Type B pancreatic cell (in vitro differentiated cells): Measurements from ENCODE around the gene NRAS. TPM values are rescaled to one million over a fixed set of nuclear protein-coding genes. Genes with fewer than 3 reads are reported as not detected.

Source experiments
- DNase-seq: peaks from one replicate; pipeline ENCODE4 v3.0.0; 2021; ENCODE audit warnings: mixed read lengths; ENCODE audit not compliant: unreplicated experiment; ENCODE audit errors: extremely low spot score
- H3K27ac Mint-ChIP-seq: 2 replicates; pipeline ENCODE4 v1.8.0; 2021; ENCODE audit warnings: mild to moderate bottlenecking, mixed read lengths
- H3K27me3 Mint-ChIP-seq: 2 replicates; pipeline ENCODE4 v1.8.0; 2021; ENCODE audit warnings: mixed read lengths
- H3K36me3 Mint-ChIP-seq: 2 replicates; pipeline ENCODE4 v1.8.0; 2021; ENCODE audit warnings: mixed read lengths
- H3K4me1 Mint-ChIP-seq: one replicate; pipeline ENCODE4 v1.8.0; 2021; ENCODE audit warnings: mixed read lengths; ENCODE audit not compliant: unreplicated experiment
- H3K4me3 Mint-ChIP-seq: 2 replicates; pipeline ENCODE4 v1.8.0; 2021; ENCODE audit warnings: mild to moderate bottlenecking, mixed read lengths
- H3K9me3 Mint-ChIP-seq: 2 replicates; pipeline ENCODE4 v1.8.0; 2021; ENCODE audit warnings: mixed read lengths
- total RNA-seq: library from RNA; stranded (reverse); gene quantifications from 2 replicates; pipeline ENCODE4 v1.2.1, GENCODE V29; 2021; ENCODE audit warnings: low replicate concordance
- TF ChIP-seq, protein P1 (sequence below): fragments of 200-600 bp; sonication (generic); conservative IDR thresholded peaks from 2 replicates; pipeline ENCODE4 v1.5.0; 2021; ENCODE audit warnings: antibody characterized with exemption, mild to moderate bottlenecking

Gene NRAS
- total RNA-seq, 1 donor from 2014 or later, result 49.4 TPM

DNA sequence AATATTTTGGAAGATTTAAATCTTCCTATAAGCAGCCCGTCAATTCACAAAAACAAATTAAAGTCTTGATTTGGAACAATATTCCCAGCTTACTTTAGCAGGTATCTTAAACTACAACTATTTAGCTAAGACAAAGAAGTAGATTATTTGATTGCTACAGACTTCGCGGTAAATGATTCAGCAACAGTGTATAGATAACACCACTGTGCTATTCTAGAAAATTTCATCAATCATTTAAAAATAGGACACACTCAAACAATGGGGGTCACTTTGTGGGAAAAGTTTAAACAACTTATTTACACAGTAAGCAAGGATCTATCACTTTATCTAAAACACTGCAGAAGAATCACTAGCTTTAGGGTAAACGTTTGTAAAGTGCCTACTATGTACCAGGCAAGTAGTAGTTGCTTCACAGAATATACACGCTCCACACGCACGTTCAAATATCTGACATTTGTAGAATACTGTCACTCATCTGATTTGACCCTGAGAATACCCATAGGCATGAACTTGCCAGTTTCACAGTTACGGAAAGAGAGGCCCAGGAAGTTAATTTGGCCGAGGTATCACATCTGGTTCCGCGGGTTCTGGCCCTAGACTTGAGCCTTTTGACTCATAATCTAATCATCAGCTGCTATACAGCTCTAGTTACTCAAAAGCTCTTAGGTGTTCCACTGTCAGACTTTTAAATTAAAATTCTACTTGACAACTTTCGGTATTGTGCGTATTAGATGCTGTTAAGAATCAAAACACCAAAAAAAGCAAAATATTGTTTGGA, 47.6 kb downstream of the NRAS start:
- Mint-ChIP-seq H3K4me3 (peak overlapping the region; percentile 98), H3K4me1 (peaks cover 10% of the 10 kb centered on the region), H3K36me3 (no peaks in the 10 kb centered on the region), H3K9me3 (no peaks in the 10 kb centered on the region), H3K27ac (peak overlapping the region; percentile 90), H3K27me3 (peaks cover 38% of the 10 kb centered on the region)
- TF ChIP-seq, protein P1, sequence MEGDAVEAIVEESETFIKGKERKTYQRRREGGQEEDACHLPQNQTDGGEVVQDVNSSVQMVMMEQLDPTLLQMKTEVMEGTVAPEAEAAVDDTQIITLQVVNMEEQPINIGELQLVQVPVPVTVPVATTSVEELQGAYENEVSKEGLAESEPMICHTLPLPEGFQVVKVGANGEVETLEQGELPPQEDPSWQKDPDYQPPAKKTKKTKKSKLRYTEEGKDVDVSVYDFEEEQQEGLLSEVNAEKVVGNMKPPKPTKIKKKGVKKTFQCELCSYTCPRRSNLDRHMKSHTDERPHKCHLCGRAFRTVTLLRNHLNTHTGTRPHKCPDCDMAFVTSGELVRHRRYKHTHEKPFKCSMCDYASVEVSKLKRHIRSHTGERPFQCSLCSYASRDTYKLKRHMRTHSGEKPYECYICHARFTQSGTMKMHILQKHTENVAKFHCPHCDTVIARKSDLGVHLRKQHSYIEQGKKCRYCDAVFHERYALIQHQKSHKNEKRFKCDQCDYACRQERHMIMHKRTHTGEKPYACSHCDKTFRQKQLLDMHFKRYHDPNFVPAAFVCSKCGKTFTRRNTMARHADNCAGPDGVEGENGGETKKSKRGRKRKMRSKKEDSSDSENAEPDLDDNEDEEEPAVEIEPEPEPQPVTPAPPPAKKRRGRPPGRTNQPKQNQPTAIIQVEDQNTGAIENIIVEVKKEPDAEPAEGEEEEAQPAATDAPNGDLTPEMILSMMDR, result no peak
- no peak for DNase-seq

DNA sequence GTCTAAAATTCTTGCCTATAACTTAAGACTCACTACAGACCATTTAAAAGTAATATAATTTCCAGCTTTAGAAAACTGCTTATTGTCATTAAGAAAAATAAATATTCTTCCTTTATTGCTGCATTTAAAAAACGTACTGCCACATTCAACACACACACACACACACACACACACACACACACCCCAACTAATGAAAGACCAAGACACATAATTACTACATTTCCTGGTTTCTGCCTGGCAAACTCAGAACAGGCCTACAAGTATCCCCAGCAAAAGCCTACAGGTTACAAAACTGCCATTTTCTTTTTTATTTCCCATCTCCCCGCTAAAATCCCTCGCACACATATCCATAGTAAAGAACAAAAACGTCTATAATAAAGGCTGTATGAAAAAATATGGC, 48.2 kb downstream of the NRAS start:
- H3K4me3 Mint-ChIP-seq, result peak overlapping the region; percentile 98
- H3K27me3 Mint-ChIP-seq, result peaks cover 33% of the 10 kb centered on the region
- H3K27ac Mint-ChIP-seq, result peak overlapping the region; percentile 90
- TF ChIP-seq, protein P1, result no peak
- H3K9me3 Mint-ChIP-seq, result no peaks in the 10 kb centered on the region
- H3K36me3 Mint-ChIP-seq, result no peaks in the 10 kb centered on the region
- H3K4me1 Mint-ChIP-seq, result peaks cover 10% of the 10 kb centered on the region
- no peak for DNase-seq

DNA sequence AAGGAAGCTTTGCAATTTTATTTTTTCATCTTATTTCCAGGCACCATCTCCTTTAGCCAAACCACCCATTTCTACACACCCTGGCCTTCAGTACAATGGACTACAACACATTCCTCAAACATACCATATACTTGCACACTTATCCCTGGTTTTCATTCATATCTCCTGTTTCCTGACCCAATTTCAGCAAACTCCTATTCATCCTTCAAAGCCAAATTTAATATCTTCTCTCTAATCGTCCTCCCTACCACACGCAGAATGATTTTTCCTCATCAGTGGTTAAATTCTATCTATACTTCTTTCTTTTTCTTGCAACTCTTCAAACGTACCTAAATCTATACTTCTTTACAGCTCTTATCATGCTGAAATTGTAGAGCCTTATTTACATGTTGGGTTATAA, 49.6 kb downstream of the NRAS start:
- Mint-ChIP-seq H3K27me3 (peaks cover 30% of the 10 kb centered on the region), H3K36me3 (no peaks in the 10 kb centered on the region), H3K9me3 (no peaks in the 10 kb centered on the region), H3K4me3 (no peak overlapping the region), H3K27ac (no peak overlapping the region), H3K4me1 (peaks cover 10% of the 10 kb centered on the region)
- TF ChIP-seq, protein P1, result no peak
- DNase-seq, result no peak

DNA sequence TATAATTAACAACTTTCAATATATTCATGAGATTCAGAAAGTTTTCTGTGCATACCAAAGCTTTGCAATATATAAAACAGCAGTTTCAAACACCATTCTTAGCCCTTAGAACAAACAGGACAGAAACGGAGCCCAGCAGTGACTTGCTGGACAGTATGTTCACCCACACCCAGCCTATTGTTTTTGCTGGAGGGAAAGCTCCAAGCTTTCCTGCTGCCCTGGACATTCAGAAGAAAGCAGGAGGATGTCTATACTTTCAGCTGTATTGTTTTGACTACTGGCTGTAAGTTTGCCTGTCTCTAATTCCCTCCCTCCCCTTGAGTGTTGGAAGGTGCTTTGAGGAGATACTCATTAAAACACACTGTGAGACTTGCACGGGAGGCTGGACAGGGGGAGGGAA, 56.3 kb downstream of the NRAS start:
- no peaks in the 10 kb centered on the region for H3K9me3 Mint-ChIP-seq
- DNase-seq, result no peak
- no peaks in the 10 kb centered on the region for H3K4me1 Mint-ChIP-seq
- H3K27me3 Mint-ChIP-seq, result peaks cover 23% of the 10 kb centered on the region
- TF ChIP-seq, protein P1, result no peak
- H3K27ac Mint-ChIP-seq, result no peak overlapping the region
- H3K4me3 Mint-ChIP-seq, result no peak overlapping the region
- no peaks in the 10 kb centered on the region for H3K36me3 Mint-ChIP-seq

Other genes starting within 250 kb of the NRAS start
- gene TRIM33, start 205.6 kb downstream of the NRAS start, total RNA-seq, result 45.8 and 46.6 TPM in 2 replicates
- gene BCAS2, start 135.2 kb downstream of the NRAS start, total RNA-seq, result 42.2 and 45.5 TPM in 2 replicates
- 3.6 and 8.8 TPM in 2 replicates for gene DENND2C, start 46.7 kb downstream of the NRAS start, total RNA-seq
- gene AMPD1, start 21.2 kb downstream of the NRAS start, total RNA-seq, result not detected in 2 replicates
- 532 and 538 TPM in 2 replicates for gene CSDE1, start 41.2 kb upstream of the NRAS start, total RNA-seq
- gene SIKE1, start 63.9 kb upstream of the NRAS start, total RNA-seq, result 64.6 and 69.1 TPM in 2 replicates
- not detected in 2 replicates for gene SYCP1, start 138.1 kb upstream of the NRAS start, total RNA-seq